IPS DF 6.9 (cell line): ENCODE results near the gene ZDHHC11.
A peak's percentile ranks its signal among the peaks of the same experiment; 100 is the strongest.

Experiments
- DNase-seq: peaks from one replicate; pipeline ENCODE4 v3.0.0-alpha.2; 2013; ENCODE audit warnings: low read depth, low spot score
- H3K27ac ChIP-seq: one replicate; pipeline ENCODE4 v1.5.1; 2013; ENCODE audit warnings: low read length, control low read depth
- H3K27me3 ChIP-seq: 2 replicates; pipeline ENCODE4 v1.6.1; 2013; ENCODE audit warnings: mild to moderate bottlenecking, low read length; ENCODE audit not compliant: control insufficient read depth, insufficient read depth
- H3K36me3 ChIP-seq: 2 replicates; pipeline ENCODE4 v1.6.1; 2013; ENCODE audit warnings: low read length; ENCODE audit not compliant: control insufficient read depth, insufficient read depth
- H3K4me1 ChIP-seq: 2 replicates; pipeline ENCODE4 v1.6.1; 2013; ENCODE audit warnings: low read length; ENCODE audit not compliant: control insufficient read depth, insufficient read depth
- H3K4me3 ChIP-seq: 2 replicates; pipeline ENCODE4 v1.5.1; 2013; ENCODE audit warnings: mild to moderate bottlenecking, low read length
- H3K9me3 ChIP-seq: 2 replicates; pipeline ENCODE4 v1.6.1; 2013; ENCODE audit warnings: low read length, inconsistent platforms; ENCODE audit not compliant: control insufficient read depth, insufficient read depth
- WGBS: extraction: QIAGEN DNeasy Blood & Tissue Kit; methylation state at CpG from one replicate; pipeline ENCODE4 v1.1.7; 2013; ENCODE audit warnings: mixed read lengths, missing lambda C conversion rate; ENCODE audit not compliant: insufficient read length, insufficient coverage; 5-methylcytosine and 5-hydroxymethylcytosine counted together

ZDHHC11 gene

GRCh38 chr5:850511-851006 lies at the start of gene ZDHHC11:
Gene ZDHHC11 (minus strand): TSS chr5:850986. CDS start chr5:850602, 384 bp downstream.
- H3K9me3 ChIP-seq, result no peaks in the 10 kb centered on the region
- no peaks in the 10 kb centered on the region; the same call in 1 of the 2 replicates for H3K36me3 ChIP-seq
- H3K27ac ChIP-seq, result no peak within 1 kb of the TSS
- H3K4me1 ChIP-seq, result no peaks in the 10 kb centered on the region
- H3K4me3 ChIP-seq, result no peak within 1 kb of the TSS
- WGBS, result no CpG with 5 or more reads among the region's 27 CpGs
- no peak for DNase-seq
- H3K27me3 ChIP-seq, result no peaks in the 10 kb centered on the region

GRCh38 chr5:893711-894110 lies 42.9 kb upstream of the ZDHHC11 start:
- no CpG with 5 or more reads among the region's 9 CpGs for WGBS

GRCh38 chr5:893137-893506 lies 42.3 kb upstream of the ZDHHC11 start:
- Histone ChIP-seq H3K4me1 (peaks cover 5% of the 10 kb centered on the region; the same call in 1 of the 2 replicates), H3K9me3 (no peaks in the 10 kb centered on the region), H3K27ac (no peak overlapping the region), H3K27me3 (no peaks in the 10 kb centered on the region), H3K36me3 (peaks cover 14% of the 10 kb centered on the region), H3K4me3 (peak overlapping the region; percentile 95)
- no CpG with 5 or more reads among the region's 31 CpGs for WGBS
- no peak for DNase-seq

More at GRCh38 chr5:893711-894110, 42.9 kb upstream of the ZDHHC11 start:
- H3K27me3 ChIP-seq, result no peaks in the 10 kb centered on the region
- no peaks in the 10 kb centered on the region for H3K9me3 ChIP-seq
- no peak overlapping the region for H3K27ac ChIP-seq
- H3K36me3 ChIP-seq, result peaks cover 12% of the 10 kb centered on the region
- peaks cover 5% of the 10 kb centered on the region; the same call in 1 of the 2 replicates for H3K4me1 ChIP-seq
- DNase-seq, result no peak
- H3K4me3 ChIP-seq, result peak overlapping the region; percentile 95; the same call in 1 of the 2 replicates

- no peak for DNase-seq
- no peaks in the 10 kb centered on the region for H3K9me3 ChIP-seq
- no peaks in the 10 kb centered on the region for H3K27me3 ChIP-seq
- no peak within 1 kb of the TSS for H3K27ac ChIP-seq
- no CpG with 5 or more reads among the region's 91 CpGs for WGBS
- peaks cover 14% of the 10 kb centered on the region for H3K36me3 ChIP-seq
- peak within 1 kb of the TSS; percentile 95 for H3K4me3 ChIP-seq
- peaks cover 5% of the 10 kb centered on the region; the same call in 1 of the 2 replicates for H3K4me1 ChIP-seq
These were observed 41.8 kb upstream of the ZDHHC11 start, which contains the start of the genes BRD9 and TRIP13 for GRCh38 chr5:892394-893136. Gene BRD9 (minus strand): TSS chr5:892801. CDS start chr5:892657, 144 bp downstream. Gene TRIP13 (plus strand): TSS chr5:892884. CDS start chr5:892999, 115 bp downstream.

- Histone ChIP-seq H3K27me3 (no peaks in the 10 kb centered on the region), H3K36me3 (peaks cover 17% of the 10 kb centered on the region), H3K27ac (no peak overlapping the region), H3K9me3 (no peaks in the 10 kb centered on the region), H3K4me1 (peaks cover 5% of the 10 kb centered on the region; the same call in 1 of the 2 replicates), H3K4me3 (peak overlapping the region; percentile 95)
- no peak for DNase-seq
- WGBS, result no CpG with 5 or more reads among the region's 25 CpGs
These were observed 41.1 kb upstream of the ZDHHC11 start for GRCh38 chr5:891837-892393.

GRCh38 chr5:891117-891836 lies 40.5 kb upstream of the ZDHHC11 start:
- no peaks in the 10 kb centered on the region for H3K9me3 ChIP-seq
- peaks cover 5% of the 10 kb centered on the region; the same call in 1 of the 2 replicates for H3K4me1 ChIP-seq
- no peak overlapping the region for H3K27ac ChIP-seq
- DNase-seq, result no peak
- no peaks in the 10 kb centered on the region for H3K27me3 ChIP-seq
- H3K4me3 ChIP-seq, result peak overlapping the region; percentile 95; the same call in 1 of the 2 replicates
- peaks cover 18% of the 10 kb centered on the region for H3K36me3 ChIP-seq
- no CpG with 5 or more reads among the region's 34 CpGs for WGBS

GRCh38 chr5:889075-889710 lies 38.4 kb upstream of the ZDHHC11 start:
- Histone ChIP-seq H3K27ac (no peak overlapping the region), H3K4me3 (no peak overlapping the region), H3K36me3 (peaks cover 36% of the 10 kb centered on the region), H3K4me1 (peaks cover 5% of the 10 kb centered on the region; the same call in 1 of the 2 replicates), H3K9me3 (no peaks in the 10 kb centered on the region), H3K27me3 (no peaks in the 10 kb centered on the region)
- WGBS, result no CpG with 5 or more reads among the region's 15 CpGs
- no peak for DNase-seq

- DNase-seq, result no peak
- WGBS, result no CpG with 5 or more reads among the region's 11 CpGs
- no peaks in the 10 kb centered on the region for H3K27me3 ChIP-seq
- no peak overlapping the region for H3K4me3 ChIP-seq
- H3K27ac ChIP-seq, result no peak overlapping the region
- H3K4me1 ChIP-seq, result peaks cover 2% of the 10 kb centered on the region; the same call in 1 of the 2 replicates
- peaks cover 40% of the 10 kb centered on the region for H3K36me3 ChIP-seq
- H3K9me3 ChIP-seq, result no peaks in the 10 kb centered on the region
These were observed 37.9 kb upstream of the ZDHHC11 start for GRCh38 chr5:888638-889035.

- Histone ChIP-seq H3K27me3 (no peaks in the 10 kb centered on the region), H3K9me3 (no peaks in the 10 kb centered on the region), H3K36me3 (peaks cover 45% of the 10 kb centered on the region), H3K4me3 (no peak overlapping the region), H3K27ac (no peak overlapping the region), H3K4me1 (peaks cover 2% of the 10 kb centered on the region; the same call in 1 of the 2 replicates)
- WGBS, result no CpG with 5 or more reads among the region's 14 CpGs
- no peak for DNase-seq
These were observed 37.3 kb upstream of the ZDHHC11 start for GRCh38 chr5:887947-888637.
